ENCODE results near the gene IFRD2.

Gene IFRD2

GRCh38 chr3:50279255-50280016 lies 12.8 kb downstream of the IFRD2 start:
- no peak for DNase-seq
- Histone ChIP-seq H3K4me1 (no peaks in the 10 kb centered on the region), H3K9me3 (no peaks in the 10 kb centered on the region), H3K36me3 (no peaks in the 10 kb centered on the region), H3K27me3 (peaks cover 28% of the 10 kb centered on the region), H3K4me3 (ENCODE audit: low read depth, low read length) (no peak overlapping the region)
- TF ChIP-seq CTCF (IDR thresholded peaks at IDR 0.05; ENCODE audit: low read depth, low read length), result no peak

- no peak for DNase-seq
- no peak within 1 kb of the TSS for H3K4me3 ChIP-seq (ENCODE audit: low read depth, low read length)
- H3K27me3 ChIP-seq, result peaks cover 34% of the 10 kb centered on the region
- H3K9me3 ChIP-seq, result no peaks in the 10 kb centered on the region
- no peaks in the 10 kb centered on the region for H3K4me1 ChIP-seq
- H3K36me3 ChIP-seq, result no peaks in the 10 kb centered on the region
- no peak for TF ChIP-seq CTCF (IDR thresholded peaks at IDR 0.05; ENCODE audit: low read depth, low read length)
Measured at GRCh38 chr3:50278880-50279224, 13.4 kb downstream of the IFRD2 start, which contains the start of gene LSMEM2. LSMEM2 (plus strand) TSS chr3:50279087; CDS start chr3:50279114, 27 bp downstream.

GRCh38 chr3:50278123-50278879 lies 13.9 kb downstream of the IFRD2 start:
- TF ChIP-seq CTCF (IDR thresholded peaks at IDR 0.05; ENCODE audit: low read depth, low read length), result no peak

GRCh38 chr3:50276762-50277101 lies 15.5 kb downstream of the IFRD2 start:
- Histone ChIP-seq H3K27me3 (peaks cover 43% of the 10 kb centered on the region), H3K4me3 (ENCODE audit: low read depth, low read length) (no peak overlapping the region), H3K36me3 (no peaks in the 10 kb centered on the region), H3K4me1 (no peaks in the 10 kb centered on the region), H3K9me3 (no peaks in the 10 kb centered on the region)
- TF ChIP-seq CTCF (IDR thresholded peaks at IDR 0.05; ENCODE audit: low read depth, low read length), result no peak
- no peak for DNase-seq

More at GRCh38 chr3:50278123-50278879, 13.9 kb downstream of the IFRD2 start:
- no peaks in the 10 kb centered on the region for H3K36me3 ChIP-seq
- DNase-seq, result no peak
- H3K9me3 ChIP-seq, result no peaks in the 10 kb centered on the region
- no peak overlapping the region for H3K4me3 ChIP-seq (ENCODE audit: low read depth, low read length)
- peaks cover 39% of the 10 kb centered on the region for H3K27me3 ChIP-seq
- no peaks in the 10 kb centered on the region for H3K4me1 ChIP-seq

- Histone ChIP-seq H3K4me3 (ENCODE audit: low read depth, low read length) (no peak overlapping the region), H3K4me1 (no peaks in the 10 kb centered on the region), H3K36me3 (no peaks in the 10 kb centered on the region), H3K27me3 (peaks cover 43% of the 10 kb centered on the region), H3K9me3 (no peaks in the 10 kb centered on the region)
- no peak for TF ChIP-seq CTCF (IDR thresholded peaks at IDR 0.05; ENCODE audit: low read depth, low read length)
- DNase-seq, result no peak
Measured at GRCh38 chr3:50275996-50276761, 16.1 kb downstream of the IFRD2 start.
